Heart left ventricle (tissue), 16 donors: Measurements from ENCODE around the gene ULK4. TPM values are rescaled to one million over a fixed set of nuclear protein-coding genes. Genes with fewer than 3 reads are reported as not detected.

ENCODE experiments used
- ATAC-seq, 4 donors: fragments of 200-7000 bp; cut with Tn5 transposase; one replicate each; pipeline ENCODE4 v1.9.1; 2020 to 2022; ENCODE audit warnings: moderate library complexity in 4 of 4, mild to moderate bottlenecking in 3 of 4, moderate number of reproducible peaks in 1 of 4
- DNase-seq, 5 donors: peaks; one replicate each; pipeline ENCODE4 v3.0.0-alpha.2; 2020
- H3K27ac ChIP-seq, 12 donors: fragments of 200-600 bp; sonication (generic) in 4 of 12; one replicate each; pipeline versions ENCODE4 v1.5.0 to v1.8.0; 2016 to 2022; ENCODE audit warnings: mild to moderate bottlenecking in 2 of 12
- H3K27me3 ChIP-seq, 9 donors: fragments of 200-600 bp; sonication (generic) in 2 of 9; one replicate each; pipeline versions ENCODE4 v1.5.1 to v1.8.0; 2016 to 2022; ENCODE audit warnings: mild to moderate bottlenecking in 3 of 9
- H3K36me3 ChIP-seq, 9 donors: fragments of 200-600 bp; sonication (generic) in 2 of 9; one replicate each; pipeline versions ENCODE4 v1.5.0 to v1.8.0; 2018 to 2022; ENCODE audit warnings: mild to moderate bottlenecking in 2 of 9
- H3K4me1 ChIP-seq, 12 donors: fragments of 200-600 bp; sonication (generic) in 4 of 12; one replicate each; pipeline versions ENCODE4 v1.5.0 to v1.8.0; 2016 to 2022; ENCODE audit warnings: mild to moderate bottlenecking in 3 of 12
- H3K4me3 ChIP-seq, 12 donors: fragments of 200-600 bp; sonication (generic) in 4 of 12; one replicate each; pipeline versions ENCODE4 v1.5.0 to v1.8.0; 2017 to 2022; ENCODE audit warnings: mild to moderate bottlenecking in 9 of 12, moderate library complexity in 4 of 12
- H3K9me3 ChIP-seq, 12 donors: fragments of 200-600 bp; sonication (generic) in 4 of 12; one replicate each; pipeline versions ENCODE4 v1.5.0 to v1.8.0; 2016 to 2022; ENCODE audit warnings: mild to moderate bottlenecking in 1 of 12
- POLR2A ChIP-seq, 2 donors: fragments of 450-650 bp; IDR thresholded peaks; one replicate each; pipeline ENCODE4 v1.6.1; 2017; ENCODE audit warnings: antibody characterized with exemption in 2 of 2, mild to moderate bottlenecking in 2 of 2, moderate library complexity in 2 of 2
- WGBS, 4 donors: extraction: QIAGEN DNeasy Blood & Tissue Kit in 2 of 4; methylation state at CpG; one replicate each; pipeline versions ENCODE4 v1.1.5 to v1.1.7; 2013 to 2018; 5-methylcytosine and 5-hydroxymethylcytosine counted together
- intact Hi-C, 10 donors: fragments of 100-400 bp; cut with DNase I; formaldehyde crosslinking; loops; one replicate each; pipeline versions ENCODE4 v1.11.1 to v1.14.2; 2022
- polyA plus RNA-seq, 2 donors: library from polyadenylated mRNA; stranded (reverse); fragments of 200-250 nt; gene quantifications; one replicate each; pipeline ENCODE4 v1.2.3, GENCODE V29; 2013
- total RNA-seq, 9 donors: library from RNA; depleted of rRNA in 2 of 9; stranded (reverse); fragments of >200 nt in 2 of 9; fragmentation: NEBNext Ultra II Directional in 3 of 9; extraction: Animal tissue kit (Norgen Biotek cat#: 25700) in 3 of 9; gene quantifications; one replicate each; pipeline versions ENCODE4 v1.1.0 to v1.2.4, GENCODE V29; 2016 to 2023
- TF ChIP-seq, protein P1 (sequence below), 12 donors: fragments of 200-600 bp; sonication (generic) in 4 of 12; IDR thresholded peaks; one replicate each; pipeline versions ENCODE4 v1.5.0 to v1.8.0; 2018 to 2022; ENCODE audit warnings: antibody characterized with exemption in 12 of 12, mild to moderate bottlenecking in 5 of 12
- donor health status: ischemic (EF 13 %, LVEDD 7.1; RV severe dilation, severe dysfunction).
- donor health status: healthy with polysubstance abuse.
- donor health status: DM: no; HTN: yes; CAD: no.
- donor health status: DM: no; HTN: no; CAD: no.
- donor health status: ischemic (EF 25% LVEDD 6.9; RV normal size, moderate dysfunction).
- donor health status: ischemic (EF 25% LVEDD 5.7; RV mildly dilated, moderate dysfunction).
- donor health status: healthy.
- donor health status: DM: yes; HTN: yes; CAD: no.
- donor health status: ischemic (EF 35%, LVEDD 5.7; RV mildly dilated, moderate dysfunction).
- donor health status: nonischemic (EF 11% LVEDD 7.7; RV severe dilation, severe dysfunction).
- donor health status: DM: yes; HTN: yes; CAD: no.
- donor health status: PGD.
- donor health status: ischemic (EF 29% LVEDD 5.4; RV normal size, mild dysfunction).
- donor health status: nonischemic (EF 23%, LVEDD 6.1; RV moderate dilation, normal function).

Gene ULK4
- total and polyA plus RNA-seq, 11 donors, result 0.91 to 6.1 (median 2.1) TPM

DNA sequence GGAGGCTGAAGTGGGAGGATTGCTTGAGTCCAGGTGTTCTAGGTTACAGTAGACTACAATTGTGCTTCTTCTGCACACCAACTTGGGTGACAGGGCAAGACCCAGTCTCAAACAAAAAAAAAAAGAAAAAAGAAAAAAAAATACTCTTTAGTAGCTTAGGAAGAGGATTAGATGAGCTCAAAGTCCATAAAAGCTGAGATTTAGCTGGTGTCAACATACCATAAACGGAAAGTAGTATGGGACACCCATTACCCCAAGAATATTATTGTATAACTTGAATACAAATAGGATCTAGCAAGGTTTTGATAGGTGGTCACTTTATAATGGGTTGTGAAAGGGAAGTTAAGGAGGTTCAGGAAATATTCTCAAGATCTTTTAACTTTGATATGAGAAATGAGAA, 38.0 kb upstream of the ULK4 start:
- no peak for TF ChIP-seq POLR2A (IDR thresholded peaks at IDR 0.05)
- TF ChIP-seq, protein P1, sequence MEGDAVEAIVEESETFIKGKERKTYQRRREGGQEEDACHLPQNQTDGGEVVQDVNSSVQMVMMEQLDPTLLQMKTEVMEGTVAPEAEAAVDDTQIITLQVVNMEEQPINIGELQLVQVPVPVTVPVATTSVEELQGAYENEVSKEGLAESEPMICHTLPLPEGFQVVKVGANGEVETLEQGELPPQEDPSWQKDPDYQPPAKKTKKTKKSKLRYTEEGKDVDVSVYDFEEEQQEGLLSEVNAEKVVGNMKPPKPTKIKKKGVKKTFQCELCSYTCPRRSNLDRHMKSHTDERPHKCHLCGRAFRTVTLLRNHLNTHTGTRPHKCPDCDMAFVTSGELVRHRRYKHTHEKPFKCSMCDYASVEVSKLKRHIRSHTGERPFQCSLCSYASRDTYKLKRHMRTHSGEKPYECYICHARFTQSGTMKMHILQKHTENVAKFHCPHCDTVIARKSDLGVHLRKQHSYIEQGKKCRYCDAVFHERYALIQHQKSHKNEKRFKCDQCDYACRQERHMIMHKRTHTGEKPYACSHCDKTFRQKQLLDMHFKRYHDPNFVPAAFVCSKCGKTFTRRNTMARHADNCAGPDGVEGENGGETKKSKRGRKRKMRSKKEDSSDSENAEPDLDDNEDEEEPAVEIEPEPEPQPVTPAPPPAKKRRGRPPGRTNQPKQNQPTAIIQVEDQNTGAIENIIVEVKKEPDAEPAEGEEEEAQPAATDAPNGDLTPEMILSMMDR (IDR thresholded peaks at IDR 0.05), result no peak
- intact Hi-C loops, result loop anchor here in 4 of 10 donors (5.0 to 10.0 kb wide), 4 partner anchors 85 to 105 kb away; no protein-coding TSS in a partner anchor
- ATAC-seq, result no peak
- Histone ChIP-seq H3K36me3 (no peaks in the 10 kb centered on the region), H3K27me3 (no peaks in the 10 kb centered on the region), H3K4me1 (peaks cover 0 to 14% (median 9%) of the 10 kb centered on the region in 12 donors), H3K4me3 (no peak overlapping the region), H3K9me3 (peaks cover 0 to 5% (median 0%) of the 10 kb centered on the region in 12 donors), H3K27ac (no peak overlapping the region)
- WGBS, 4 donors, result 91 to 100% (median 98%) methylated on average over 1 of the region's 1 CpG
- DNase-seq, result no peak

DNA sequence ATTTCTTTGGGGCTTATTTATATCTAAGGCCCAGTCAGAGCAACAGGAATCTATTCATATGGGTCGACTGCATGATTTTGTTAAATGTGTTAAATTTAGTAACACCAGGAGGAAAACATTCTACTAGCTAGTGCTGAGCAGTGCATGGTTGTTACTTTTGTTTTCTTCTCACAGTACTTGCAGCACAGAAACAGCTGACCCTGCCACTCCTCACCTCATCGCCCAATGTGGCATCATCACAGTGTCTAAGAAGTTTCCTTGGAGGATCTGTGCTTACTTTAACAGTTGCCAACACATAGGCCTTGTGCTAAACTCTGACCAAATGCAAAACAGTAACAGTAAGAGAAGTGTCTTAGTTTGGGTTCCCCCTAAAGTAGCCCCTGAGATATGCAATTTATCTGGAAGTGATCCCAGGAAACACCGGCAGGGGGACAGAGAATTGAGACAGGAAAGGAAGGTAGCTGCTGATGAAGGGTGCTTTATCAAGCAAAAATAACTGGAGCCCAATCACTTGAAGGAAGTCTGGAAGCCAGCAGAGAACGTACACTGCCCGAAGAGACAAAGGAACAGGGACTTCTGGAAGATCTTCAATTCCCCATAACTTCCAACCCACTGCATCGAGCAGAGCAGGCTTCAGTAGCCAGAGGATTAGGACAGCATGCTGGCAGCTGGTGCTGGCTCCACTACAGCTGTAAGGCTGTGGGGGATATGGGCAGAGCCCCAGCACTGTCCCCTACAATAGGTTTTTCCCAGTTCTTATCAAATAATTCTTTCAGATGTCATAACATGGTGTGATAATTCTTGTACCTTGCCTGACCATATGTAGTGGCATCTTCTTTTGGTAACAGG, 36.0 kb upstream of the ULK4 start:
- intact Hi-C loops, result loop anchor here in 3 of 10 donors (1.0 to 10.0 kb wide), 3 partner anchors 93 to 101 kb away; no protein-coding TSS in a partner anchor
- 22 to 23% (median 23%) methylated on average over 5 to 6 of the region's 6 CpGs for WGBS, 4 donors
- Histone ChIP-seq H3K27ac (peak overlapping the region in 3 of 12 donors; percentile 1 to 22 (median 19)), H3K9me3 (peaks cover 0 to 5% (median 0%) of the 10 kb centered on the region in 12 donors), H3K36me3 (no peaks in the 10 kb centered on the region), H3K4me1 (peaks cover 0 to 14% (median 9%) of the 10 kb centered on the region in 12 donors), H3K27me3 (no peaks in the 10 kb centered on the region), H3K4me3 (no peak overlapping the region)
- no peak for TF ChIP-seq POLR2A (IDR thresholded peaks at IDR 0.05)
- TF ChIP-seq, protein P1 (IDR thresholded peaks at IDR 0.05), result peak; percentile 21 to 61 (median 46)
- ATAC-seq (peak in 3 of 4 donors; percentile 27 to 53 (median 52)), DNase-seq (no peak)

DNA sequence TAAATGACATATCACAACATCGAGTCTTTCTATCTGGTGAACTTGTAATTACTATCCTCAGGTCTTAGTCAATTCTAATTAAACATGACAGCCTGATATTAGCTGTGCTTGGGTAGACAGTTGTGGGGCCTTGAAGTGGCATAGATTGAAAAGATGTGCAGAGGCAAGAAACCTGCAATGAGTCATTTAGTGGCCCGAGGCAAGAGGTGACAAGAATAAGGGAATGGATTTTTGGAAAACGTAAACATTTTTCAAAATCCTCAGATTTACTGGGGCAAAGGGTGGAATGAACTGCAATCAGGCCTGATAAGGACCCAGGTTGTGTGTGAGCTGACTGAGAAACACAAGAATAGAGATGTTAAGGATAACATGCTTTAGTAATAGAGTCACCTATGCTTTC, 29.5 kb upstream of the ULK4 start:
- DNase-seq (no peak), ATAC-seq (no peak)
- H3K36me3 ChIP-seq, result no peaks in the 10 kb centered on the region
- 78 to 88% (median 87%) methylated on average over 3 of the region's 3 CpGs for WGBS, 4 donors
- no peaks in the 10 kb centered on the region for H3K27me3 ChIP-seq
- H3K9me3 ChIP-seq, result no peaks in the 10 kb centered on the region
- H3K4me1 ChIP-seq, result no peaks in the 10 kb centered on the region
- H3K4me3 ChIP-seq, result no peak overlapping the region
- H3K27ac ChIP-seq, result no peak overlapping the region
- no peak for TF ChIP-seq POLR2A (IDR thresholded peaks at IDR 0.05)
- TF ChIP-seq, protein P1 (IDR thresholded peaks at IDR 0.05), result no peak
- intact Hi-C loops, result loop anchor here in 1 of 10 donors (10.0 kb wide), 1 partner anchor 87 kb away; no protein-coding TSS in a partner anchor

DNA sequence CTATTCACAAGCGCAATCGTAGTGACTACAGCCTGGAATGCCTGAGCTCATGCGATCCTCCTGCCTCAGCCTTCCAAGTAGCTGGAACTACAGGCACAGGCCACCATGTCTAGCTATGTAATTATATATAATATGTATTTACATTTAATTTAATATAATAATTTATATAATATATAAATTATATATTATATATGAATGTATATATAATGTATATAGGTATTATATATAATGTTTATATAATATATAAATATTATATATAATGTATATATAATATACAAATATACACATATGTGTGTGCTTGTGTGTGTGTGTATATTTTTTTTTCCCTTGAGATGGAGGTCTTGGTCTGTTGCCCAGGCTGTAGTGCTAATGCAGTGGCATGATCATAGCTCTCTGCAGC, 27.6 kb upstream of the ULK4 start:
- intact Hi-C loops, result no loop called here
- H3K27ac ChIP-seq, result no peak overlapping the region
- H3K4me3 ChIP-seq, result no peak overlapping the region
- no peaks in the 10 kb centered on the region for H3K9me3 ChIP-seq
- TF ChIP-seq, protein P1 (IDR thresholded peaks at IDR 0.05), result no peak
- no peak for TF ChIP-seq POLR2A (IDR thresholded peaks at IDR 0.05)
- no peaks in the 10 kb centered on the region for H3K36me3 ChIP-seq
- no peaks in the 10 kb centered on the region for H3K4me1 ChIP-seq
- no peak for DNase-seq
- no peak for ATAC-seq
- 93 to 99% (median 98%) methylated on average over 3 of the region's 3 CpGs for WGBS, 4 donors
- no peaks in the 10 kb centered on the region for H3K27me3 ChIP-seq
